ENCODE measurements around the gene HAL. TPM values are rescaled to one million over a fixed set of nuclear protein-coding genes. Genes with fewer than 3 reads are reported as not detected.
A peak's percentile ranks its signal among the peaks of the same experiment; 100 is the strongest.
"Not testable (repeated sequence)": the region's sequence is repeated elsewhere in the genome, so short reads cannot be mapped to it uniquely, and the experiment has no call there.

The HAL gene
- polyA plus RNA-seq, 3 donors, result 0.13 to 1.2 (median 1.2) TPM

DNA sequence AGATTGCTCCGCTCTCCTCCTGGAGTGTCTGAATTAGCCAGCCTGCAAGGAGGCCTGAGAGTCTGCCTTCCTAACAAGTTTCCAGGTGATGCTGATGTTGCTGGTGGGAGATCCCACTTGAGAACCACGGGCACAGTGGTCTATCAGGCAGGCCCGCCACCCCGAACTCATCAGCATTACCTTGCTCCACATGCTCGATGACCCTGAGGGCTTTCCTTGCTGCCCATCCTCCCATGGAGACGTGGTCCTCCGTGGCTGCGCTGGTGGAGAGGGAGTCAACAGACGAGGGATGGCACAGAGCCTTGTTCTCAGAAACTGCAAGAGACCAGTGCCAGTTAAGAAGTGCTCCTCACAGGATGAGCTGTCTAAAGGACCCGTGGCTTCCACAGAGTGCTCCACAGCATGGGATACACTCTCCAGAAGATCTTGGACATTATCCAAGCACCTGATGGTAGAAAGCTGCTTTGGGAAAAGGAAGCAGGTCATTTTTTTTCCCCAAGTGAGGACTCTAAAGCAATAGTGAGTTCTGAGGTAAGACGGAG, 18.3 kb downstream of the HAL start:
- DNase-seq, result no peak

DNA sequence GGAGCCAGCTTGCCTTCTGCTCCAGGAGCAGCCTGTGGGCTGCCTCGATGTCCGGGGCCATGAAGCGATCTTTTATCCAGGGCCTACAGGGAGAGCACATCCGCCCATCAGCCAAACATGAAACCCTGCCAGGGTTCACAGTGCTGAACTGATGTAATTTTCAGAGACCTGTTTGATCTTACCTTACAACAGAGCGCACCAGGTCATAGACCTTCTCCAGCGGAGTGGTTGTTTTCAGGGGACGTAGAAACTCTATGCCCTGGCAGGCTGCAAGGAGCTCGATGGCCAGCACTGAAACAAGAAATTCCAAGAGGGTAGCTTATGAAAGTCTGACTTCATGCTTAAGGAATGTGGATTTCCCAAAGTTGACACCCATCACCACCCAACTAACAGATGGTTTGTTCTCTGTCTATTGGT, 19.7 kb downstream of the HAL start:
- no peak for DNase-seq

DNA sequence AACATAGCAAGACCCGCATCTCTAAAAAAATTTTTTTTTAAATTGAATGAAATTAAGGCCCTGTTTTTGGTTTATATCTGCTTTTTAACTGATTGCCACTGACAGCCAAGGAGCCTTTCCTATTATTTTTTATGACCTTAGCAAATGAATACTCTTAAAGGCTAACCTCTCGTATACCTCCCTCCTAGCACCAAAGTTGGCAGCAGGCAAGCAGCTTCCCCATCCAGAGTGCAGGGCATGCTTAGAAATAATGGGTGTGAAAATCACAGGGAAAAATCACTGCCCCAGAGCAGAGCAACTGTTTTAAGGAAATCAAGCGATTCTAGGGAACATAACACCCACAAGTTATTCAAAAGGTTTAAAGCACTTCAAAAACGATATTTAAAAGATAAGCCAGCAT, 20.7 kb downstream of the HAL start:
- DNase-seq, result no peak

DNA sequence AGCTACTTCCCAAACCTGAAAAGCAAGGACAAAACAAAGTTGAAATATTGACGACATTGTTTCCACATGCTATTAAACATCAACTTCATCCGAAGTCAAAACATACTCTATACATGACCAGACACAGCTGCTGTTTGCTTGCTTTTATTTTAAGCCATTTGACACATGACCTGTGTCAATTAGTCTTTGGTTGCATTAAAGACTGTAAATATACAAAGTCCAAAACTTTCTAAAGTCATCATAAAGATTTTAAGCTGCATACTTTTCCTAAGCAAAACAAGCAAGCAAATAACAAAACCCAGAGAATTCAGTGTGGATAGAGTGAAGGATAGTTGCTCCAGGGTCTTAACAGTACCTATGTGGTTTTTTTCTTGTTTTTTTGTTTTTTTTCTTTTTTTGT, 21.8 kb downstream of the HAL start:
- DNase-seq, result peak; percentile 31

DNA sequence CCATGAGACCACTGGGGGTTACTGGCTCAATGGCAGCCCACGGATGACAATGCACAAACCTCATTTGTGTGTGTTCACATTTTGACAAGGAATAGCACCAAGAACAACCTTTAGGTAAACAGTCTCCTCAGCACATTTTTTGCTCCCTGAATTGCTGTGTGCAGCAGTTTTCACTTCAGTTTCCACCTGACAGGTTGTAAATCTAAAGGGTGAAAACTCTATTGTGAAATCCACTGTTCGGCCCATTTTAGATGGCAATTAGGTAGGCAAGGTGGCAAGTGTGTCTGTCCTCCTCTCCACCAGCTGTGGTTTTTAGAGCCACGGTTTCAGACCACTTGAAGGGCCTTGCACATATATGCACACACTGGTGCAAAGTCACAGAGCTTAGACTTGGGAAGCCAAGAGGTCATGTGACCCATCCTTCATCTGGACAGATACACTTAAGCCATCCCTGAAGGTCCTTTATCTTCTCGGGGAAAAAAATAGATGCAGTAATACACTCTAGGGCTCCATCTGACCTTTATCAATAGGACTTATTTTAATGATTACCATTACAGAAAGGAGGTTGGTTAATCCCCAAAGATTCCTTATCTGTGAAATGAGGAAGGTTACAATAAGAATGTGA, 23.2 kb downstream of the HAL start:
- DNase-seq, result no peak

- DNase-seq, result no peak
These were observed 25.2 kb downstream of the HAL start for GRCh38 chr12:95970905-95971304.

GRCh38 chr12:95969116-95969515, 27.0 kb downstream of the HAL start:
- not testable (repeated sequence) for DNase-seq

DNA sequence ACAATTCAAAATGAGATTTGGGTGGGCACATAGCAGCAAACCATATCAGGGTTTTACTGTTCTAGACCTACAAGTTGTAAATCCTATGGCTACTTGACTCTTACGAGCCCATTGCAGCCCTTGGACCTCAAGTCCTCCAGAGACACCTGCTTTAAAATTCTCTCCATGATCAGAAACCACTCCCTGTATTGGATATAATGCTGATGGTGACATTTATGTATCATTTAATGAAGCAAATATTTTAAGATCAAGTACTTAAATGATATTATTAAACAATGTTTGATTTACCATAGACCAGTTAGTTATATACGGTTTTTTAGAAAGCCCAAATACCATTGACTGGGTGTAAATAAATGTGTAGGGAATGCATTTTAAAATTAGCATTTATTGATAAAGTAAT, 28.8 kb downstream of the HAL start:
- DNase-seq, result no peak

- DNase-seq, result no peak
These were observed 29.8 kb downstream of the HAL start for GRCh38 chr12:95966287-95966870.

DNA sequence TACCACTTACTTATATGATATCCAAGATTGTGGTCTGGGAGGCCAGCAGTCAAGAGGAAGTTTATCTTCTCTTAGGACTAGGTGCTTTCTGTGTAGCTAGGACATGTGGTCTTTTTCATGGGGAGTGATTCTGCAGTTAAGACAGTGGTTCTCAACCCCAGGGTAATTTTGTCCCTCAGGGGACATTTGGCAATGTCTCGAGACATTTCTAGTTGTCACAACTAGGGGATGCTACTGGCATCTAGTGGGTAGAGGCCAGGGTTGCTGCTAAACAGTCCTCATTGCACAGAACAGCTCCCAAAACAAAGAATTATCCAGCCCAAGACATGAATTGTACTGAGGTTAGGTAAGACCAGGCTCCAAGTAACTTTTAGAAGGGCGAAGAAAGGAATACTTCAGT, 33.0 kb downstream of the HAL start:
- no peak for DNase-seq

- DNase-seq, result no peak
These were observed 33.9 kb downstream of the HAL start for GRCh38 chr12:95962222-95962621.

GRCh38 chr12:95960241-95960640, 35.9 kb downstream of the HAL start:
- no peak for DNase-seq

GRCh38 chr12:95959107-95959506, 37.0 kb downstream of the HAL start:
- no peak for DNase-seq

DNA sequence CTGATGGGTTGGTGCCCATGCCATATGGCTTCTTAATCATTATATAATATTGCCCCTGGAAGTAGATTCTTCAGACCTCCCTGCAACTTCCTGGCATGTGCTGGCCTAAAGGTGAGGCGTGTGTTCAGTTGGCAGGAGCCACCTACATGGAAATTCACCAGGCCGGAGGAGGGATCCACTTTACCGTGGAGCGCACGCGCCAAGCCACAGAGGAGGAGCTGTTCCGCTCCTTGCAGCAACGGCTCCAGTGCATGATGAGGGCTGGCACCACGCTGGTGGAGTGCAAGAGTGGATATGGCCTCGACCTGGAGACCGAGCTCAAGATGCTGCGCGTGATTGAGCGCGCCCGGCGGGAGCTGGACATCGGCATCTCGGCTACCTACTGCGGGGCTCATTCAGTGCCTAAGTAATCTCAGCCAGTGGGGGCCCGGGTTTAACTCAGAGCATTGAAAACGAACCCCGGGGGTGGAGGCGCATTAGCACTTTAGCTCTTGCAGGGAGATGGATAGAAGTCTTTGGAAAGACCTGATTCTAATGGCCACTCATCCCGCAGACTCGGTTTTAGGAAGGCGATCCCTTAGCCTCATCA, 39.5 kb downstream of the HAL start:
- no peak for DNase-seq

DNA sequence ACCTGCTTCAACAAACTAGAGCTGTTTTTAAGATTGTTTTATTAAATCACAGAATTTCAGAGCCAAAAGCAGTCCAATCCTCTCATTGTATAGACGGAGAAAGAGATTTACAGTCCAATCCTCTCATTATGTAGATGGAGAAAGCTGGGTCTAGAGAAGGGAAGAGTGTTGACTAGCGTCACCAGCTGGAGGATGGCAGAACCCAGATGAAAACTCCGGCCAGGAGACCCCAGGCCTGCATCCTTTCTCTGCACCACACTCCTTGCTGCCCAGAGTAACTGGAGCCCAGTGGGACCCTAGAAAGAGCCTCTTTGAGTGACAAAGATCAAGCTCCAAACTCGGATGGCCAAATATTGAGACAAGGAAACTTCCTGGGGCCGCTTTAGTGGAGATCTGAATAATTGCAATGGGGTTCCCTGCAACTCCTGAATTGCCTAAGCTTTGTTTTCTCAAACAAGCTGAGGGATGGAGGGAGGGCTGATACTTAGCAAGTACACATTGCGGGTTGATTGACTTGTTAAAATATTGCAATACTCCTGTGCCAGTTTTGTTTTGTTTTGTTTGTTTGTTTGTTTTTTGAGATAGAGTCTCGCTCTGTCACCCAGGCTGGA, 40.5 kb downstream of the HAL start:
- no peak for DNase-seq

DNA sequence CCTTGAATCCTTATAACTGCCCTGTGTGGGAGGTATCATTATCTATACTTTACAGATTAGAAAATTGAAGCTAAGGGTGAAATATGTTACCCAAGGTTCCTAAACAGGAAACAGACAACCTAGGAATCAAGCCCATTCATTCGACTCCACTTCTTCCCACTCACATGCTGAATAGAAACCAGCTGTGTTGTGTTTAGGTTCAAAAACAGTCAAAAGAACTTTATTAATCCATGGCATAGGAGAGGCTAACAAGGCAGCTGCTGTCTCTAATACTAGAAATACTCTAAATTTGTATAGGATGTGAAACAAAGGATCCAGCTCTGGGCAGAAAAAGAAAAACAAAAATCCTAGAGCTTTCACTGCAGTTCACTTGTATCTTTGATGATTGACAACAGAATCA, 43.1 kb downstream of the HAL start:
- no peak for DNase-seq

- DNase-seq, result no peak
These were observed 44.6 kb downstream of the HAL start for GRCh38 chr12:95951515-95951914.

GRCh38 chr12:95949477-95950206, 46.5 kb downstream of the HAL start:
- DNase-seq, result no peak

GRCh38 chr12:95944108-95944704, 51.9 kb downstream of the HAL start:
- DNase-seq, result no peak

- DNase-seq, result peak; percentile 48
These were observed 52.8 kb downstream of the HAL start, which contains the start of gene AMDHD1 for GRCh38 chr12:95943330-95943842. Gene AMDHD1, plus strand, starts transcription at chr12:95943331. Its CDS starts 68 bp downstream, at chr12:95943399.

DNA sequence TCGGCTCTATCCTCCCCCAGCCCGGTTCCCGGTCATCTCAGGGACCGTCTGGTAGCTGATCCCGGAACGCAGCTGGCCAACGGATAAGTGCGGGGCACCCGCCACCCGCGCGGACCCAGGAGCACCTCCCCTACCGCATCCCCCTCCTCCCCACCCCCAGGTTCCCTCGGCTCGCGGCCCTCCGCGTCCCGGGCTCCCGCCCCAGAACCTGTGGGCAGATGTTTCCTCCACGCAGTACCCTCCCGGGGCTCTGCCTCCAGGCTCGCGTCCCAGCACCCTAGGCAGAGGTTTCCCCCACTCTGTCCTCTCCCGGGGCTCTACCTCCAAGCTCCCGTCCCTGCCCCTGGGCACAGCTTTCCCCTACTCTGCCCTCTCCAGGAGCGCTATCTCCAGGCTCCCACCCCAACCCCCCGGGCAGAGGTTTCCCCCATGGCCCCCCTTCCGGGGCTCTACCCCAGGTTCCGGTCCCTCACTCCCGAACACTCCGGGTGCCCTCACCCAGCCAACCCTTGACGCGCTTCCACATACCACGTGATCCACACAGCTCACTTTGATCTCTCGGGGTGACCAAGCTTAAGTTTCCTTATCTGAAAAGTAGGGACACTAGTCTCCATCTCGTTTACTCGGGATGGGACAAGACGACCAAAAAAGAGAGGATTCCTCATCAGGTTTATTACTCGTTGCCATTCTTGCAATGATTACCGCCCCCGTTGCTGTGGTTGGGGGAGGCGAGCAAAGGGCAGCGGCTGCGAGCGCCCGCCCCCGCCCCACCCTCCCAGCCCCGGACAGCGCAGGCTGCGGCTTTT, 53.4 kb downstream of the HAL start, which contains the start of gene CCDC38:
TSS of gene CCDC38 (minus strand) at position 91 of the 806 bp plus-strand sequence. CDS start 6,105 bp downstream, outside the sequence.
- peak; percentile 61 for DNase-seq

Data from renal pelvis (tissue), 4 donors.